Hepatocyte (in vitro differentiated cells): ENCODE data around the gene GPX4. TPM values are rescaled to one million over a fixed set of nuclear protein-coding genes. Genes with fewer than 3 reads are reported as not detected.

ENCODE experiments used
- DNase-seq: peaks from one replicate; pipeline ENCODE4 v3.0.0-alpha.2; 2016; ENCODE audit warnings: low spot score
- H2AFZ ChIP-seq: fragments of 200-600 bp; sonication (generic); 2 replicates; pipeline ENCODE4 v1.6.0; 2016; ENCODE audit warnings: antibody characterized with exemption, mild to moderate bottlenecking
- H3K27ac ChIP-seq: fragments of 200-600 bp; sonication (generic); 2 replicates; pipeline ENCODE4 v1.5.1; 2016; ENCODE audit warnings: mild to moderate bottlenecking
- H3K27me3 ChIP-seq: fragments of 200-600 bp; sonication (generic); 2 replicates; pipeline ENCODE4 v1.6.1; 2016
- H3K36me3 ChIP-seq: fragments of 200-600 bp; sonication (generic); replicated peaks from 2 replicates; pipeline ENCODE4 v1.5.1; 2016; ENCODE audit warnings: low read depth; ENCODE audit not compliant: insufficient read depth
- H3K4me1 ChIP-seq: fragments of 200-600 bp; sonication (generic); 2 replicates; pipeline ENCODE4 v1.5.1; 2016; ENCODE audit warnings: mild to moderate bottlenecking, moderate library complexity; ENCODE audit not compliant: insufficient read depth
- H3K4me2 ChIP-seq: fragments of 200-600 bp; sonication (generic); 2 replicates; pipeline ENCODE4 v1.6.0; 2016
- H3K4me3 ChIP-seq: fragments of 200-600 bp; sonication (generic); 2 replicates; pipeline ENCODE4 v1.5.1; 2016; ENCODE audit warnings: mild to moderate bottlenecking
- H3K79me2 ChIP-seq: fragments of 200-600 bp; sonication (generic); 2 replicates; pipeline ENCODE4 v1.6.0; 2017; ENCODE audit warnings: mild to moderate bottlenecking
- H3K9me2 ChIP-seq: fragments of 200-600 bp; sonication (generic); replicated peaks from 2 replicates; pipeline ENCODE4 v1.6.0; 2017; ENCODE audit warnings: mild to moderate bottlenecking; ENCODE audit not compliant: insufficient read depth
- H3K9me3 ChIP-seq: fragments of 200-600 bp; sonication (generic); 2 replicates; pipeline ENCODE4 v1.5.1; 2016; ENCODE audit warnings: low read depth, mild to moderate bottlenecking
- H4K20me1 ChIP-seq: fragments of 200-600 bp; sonication (generic); 2 replicates; pipeline ENCODE4 v1.6.0; 2016; ENCODE audit warnings: mild to moderate bottlenecking; ENCODE audit not compliant: insufficient read depth, poor library complexity, severe bottlenecking
- CTCF ChIP-seq: fragments of 200-600 bp; sonication (generic); IDR thresholded peaks from 2 replicates; pipeline ENCODE4 v1.5.1; 2016; ENCODE audit warnings: antibody characterized with exemption, mild to moderate bottlenecking; ENCODE audit not compliant: poor library complexity
- EZH2 ChIP-seq: fragments of 200-600 bp; sonication (generic); IDR thresholded peaks from 2 replicates; pipeline ENCODE4 v1.6.1; 2016; ENCODE audit warnings: antibody characterized with exemption, mild to moderate bottlenecking, borderline replicate concordance
- EZH2phosphoT487 ChIP-seq: fragments of 200-600 bp; sonication (generic); IDR thresholded peaks from one replicate; pipeline ENCODE4 v1.6.1; 2018; ENCODE audit warnings: antibody characterized with exemption, mild to moderate bottlenecking, low read depth, moderate library complexity; ENCODE audit not compliant: unreplicated experiment, severe bottlenecking
- WGBS: methylation state at CpG from one replicate; pipeline ENCODE4 v1.1.6; 2016; ENCODE audit warnings: low lambda C conversion rate; ENCODE audit errors: missing lambda C conversion rate; 5-methylcytosine and 5-hydroxymethylcytosine counted together
- polyA plus RNA-seq: library from polyadenylated mRNA; unstranded; fragments of >200 nt; fragmentation: Nextera tagmentation; extraction: Ambion mirVana; gene quantifications from 2 replicates; pipeline ENCODE4 v1.2.1, GENCODE V29; 2016
- total RNA-seq: library from RNA; depleted of rRNA; stranded (reverse); fragments of >200 nt; gene quantifications from 2 replicates; pipeline ENCODE4 v1.2.3, GENCODE V29; 2014

Gene GPX4
- total and polyA plus RNA-seq, 2 experiments from 2014 or later = 539 to 735 TPM

DNA sequence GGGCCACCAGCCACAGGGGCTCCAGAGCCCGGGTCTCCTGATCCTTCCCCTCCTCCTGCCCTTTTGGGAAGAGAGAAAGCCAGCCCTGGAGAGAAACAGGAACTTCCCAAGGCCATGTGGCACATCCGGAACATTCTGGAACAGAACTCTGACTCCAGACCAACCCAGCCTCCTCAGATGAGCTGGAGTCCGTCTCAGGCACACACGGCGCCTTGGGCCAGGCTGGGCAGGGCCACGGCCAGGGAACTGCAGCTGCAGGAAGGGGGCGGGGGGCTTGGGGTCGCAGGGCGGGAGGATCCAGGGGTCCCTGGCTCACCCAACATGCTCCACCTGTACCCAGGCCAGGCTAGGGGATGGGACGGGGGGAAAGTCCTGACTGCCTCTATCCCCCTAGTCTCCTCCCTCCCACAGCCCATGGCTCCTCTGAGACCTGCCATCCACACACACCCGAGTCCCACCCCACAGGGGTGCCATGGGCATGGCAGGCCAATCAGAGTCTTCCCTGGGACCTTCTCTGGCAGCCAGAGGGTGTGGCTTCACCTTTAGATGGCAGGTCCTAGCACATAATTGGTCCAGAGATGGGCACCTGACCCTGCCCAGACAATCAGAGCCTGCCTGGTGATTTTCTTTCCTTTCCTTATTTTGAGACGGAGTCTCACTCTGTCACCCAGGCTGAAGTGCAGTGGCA lies 47.4 kb downstream of the GPX4 start:
- no peaks in the 10 kb centered on the region for H3K27me3 ChIP-seq
- no peak overlapping the region for H3K4me3 ChIP-seq
- peaks cover 15% of the 10 kb centered on the region for H4K20me1 ChIP-seq
- peaks cover 30% of the 10 kb centered on the region for H3K79me2 ChIP-seq
- H3K4me2 ChIP-seq = no peak overlapping the region
- H3K9me3 ChIP-seq = no peaks in the 10 kb centered on the region
- 99% methylated on average over 5 of the region's 12 CpGs for WGBS
- DNase-seq = no peak
- TF ChIP-seq CTCF = no peak
- TF ChIP-seq EZH2phosphoT487 = no peak
- TF ChIP-seq EZH2 = no peak
- no peaks in the 10 kb centered on the region for H3K36me3 ChIP-seq
- H2AFZ ChIP-seq = no peak overlapping the region
- no peak overlapping the region for H3K27ac ChIP-seq
- peaks cover 9% of the 10 kb centered on the region for H3K4me1 ChIP-seq
- no peaks in the 10 kb centered on the region for H3K9me2 ChIP-seq

- Histone ChIP-seq H4K20me1 (peaks cover 15% of the 10 kb centered on the region), H3K9me2 (no peaks in the 10 kb centered on the region), H3K27me3 (no peaks in the 10 kb centered on the region), H2AFZ (no peak overlapping the region), H3K9me3 (no peaks in the 10 kb centered on the region), H3K4me2 (no peak overlapping the region), H3K4me1 (peaks cover 9% of the 10 kb centered on the region), H3K27ac (no peak overlapping the region), H3K4me3 (no peak overlapping the region), H3K79me2 (peaks cover 34% of the 10 kb centered on the region), H3K36me3 (no peaks in the 10 kb centered on the region)
- TF ChIP-seq EZH2phosphoT487 = no peak
- TF ChIP-seq CTCF = no peak
- TF ChIP-seq EZH2 = no peak
- DNase-seq = no peak
- 93% methylated on average over 34 of the region's 35 CpGs for WGBS
These were observed 48.3 kb downstream of the GPX4 start for GRCh38 chr19:1151917-1152587.

DNA sequence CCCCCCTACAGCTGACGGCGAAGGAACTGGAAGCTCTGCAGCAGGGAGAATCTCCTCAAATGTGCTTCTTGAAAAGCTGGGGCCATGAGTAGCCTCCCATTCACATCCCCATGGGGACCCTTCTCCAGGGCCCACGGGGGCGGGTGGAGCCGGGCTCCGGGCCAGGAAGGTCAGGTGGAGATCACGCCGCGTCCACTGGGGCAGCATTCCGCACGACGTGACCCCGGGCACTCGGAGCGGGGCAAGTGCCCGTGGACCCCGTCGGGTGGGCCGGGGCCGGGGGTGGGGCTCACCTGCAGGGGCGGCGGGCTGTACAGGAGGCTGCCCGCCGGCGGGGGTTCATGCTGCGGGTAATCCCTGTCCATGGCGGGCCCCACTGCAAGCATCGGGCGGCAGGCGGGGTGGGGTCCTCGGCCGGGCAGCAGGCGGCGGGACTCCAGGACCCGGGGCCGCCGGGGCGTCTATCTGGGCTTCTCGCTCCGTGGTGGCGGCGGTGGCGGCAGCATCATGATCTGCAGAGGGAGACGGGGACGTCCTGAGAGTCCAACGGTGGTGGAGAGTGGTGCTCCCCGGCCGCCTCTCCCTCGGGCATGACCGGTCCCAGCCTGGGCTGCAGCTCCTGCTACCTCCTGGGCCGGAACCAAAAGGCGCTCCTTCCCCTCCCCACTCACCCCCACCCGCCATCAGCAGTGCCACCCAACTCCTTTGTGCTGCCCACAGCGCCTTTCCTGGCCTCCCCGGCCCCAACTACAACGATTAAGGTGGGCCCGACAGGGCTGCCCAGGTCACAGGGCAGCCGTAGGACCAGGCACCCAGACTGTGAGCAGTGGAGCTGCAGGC lies 50.3 kb downstream of the GPX4 start:
- Histone ChIP-seq H3K27me3 (no peaks in the 10 kb centered on the region), H3K79me2 (peaks cover 34% of the 10 kb centered on the region), H3K4me1 (peaks cover 9% of the 10 kb centered on the region), H3K9me3 (no peaks in the 10 kb centered on the region), H3K36me3 (no peaks in the 10 kb centered on the region), H4K20me1 (peaks cover 15% of the 10 kb centered on the region), H3K27ac (peak overlapping the region; percentile 83), H3K9me2 (no peaks in the 10 kb centered on the region), H3K4me2 (peak overlapping the region; percentile 64), H3K4me3 (no peak overlapping the region), H2AFZ (no peak overlapping the region)
- TF ChIP-seq CTCF (no peak), EZH2phosphoT487 (no peak), EZH2 (no peak)
- WGBS = 95% methylated on average over 17 of the region's 58 CpGs
- no peak for DNase-seq
